ENCODE results near the gene IFT81. TPM values are rescaled to one million over a fixed set of nuclear protein-coding genes. Genes with fewer than 3 reads are reported as not detected.

IFT81 gene
- total and polyA plus RNA-seq, 2 of the 13 experiments (the other 11 are each of a cell fraction or from before 2014, with no cell fraction given) = 4.2 to 13.0 TPM

DNA sequence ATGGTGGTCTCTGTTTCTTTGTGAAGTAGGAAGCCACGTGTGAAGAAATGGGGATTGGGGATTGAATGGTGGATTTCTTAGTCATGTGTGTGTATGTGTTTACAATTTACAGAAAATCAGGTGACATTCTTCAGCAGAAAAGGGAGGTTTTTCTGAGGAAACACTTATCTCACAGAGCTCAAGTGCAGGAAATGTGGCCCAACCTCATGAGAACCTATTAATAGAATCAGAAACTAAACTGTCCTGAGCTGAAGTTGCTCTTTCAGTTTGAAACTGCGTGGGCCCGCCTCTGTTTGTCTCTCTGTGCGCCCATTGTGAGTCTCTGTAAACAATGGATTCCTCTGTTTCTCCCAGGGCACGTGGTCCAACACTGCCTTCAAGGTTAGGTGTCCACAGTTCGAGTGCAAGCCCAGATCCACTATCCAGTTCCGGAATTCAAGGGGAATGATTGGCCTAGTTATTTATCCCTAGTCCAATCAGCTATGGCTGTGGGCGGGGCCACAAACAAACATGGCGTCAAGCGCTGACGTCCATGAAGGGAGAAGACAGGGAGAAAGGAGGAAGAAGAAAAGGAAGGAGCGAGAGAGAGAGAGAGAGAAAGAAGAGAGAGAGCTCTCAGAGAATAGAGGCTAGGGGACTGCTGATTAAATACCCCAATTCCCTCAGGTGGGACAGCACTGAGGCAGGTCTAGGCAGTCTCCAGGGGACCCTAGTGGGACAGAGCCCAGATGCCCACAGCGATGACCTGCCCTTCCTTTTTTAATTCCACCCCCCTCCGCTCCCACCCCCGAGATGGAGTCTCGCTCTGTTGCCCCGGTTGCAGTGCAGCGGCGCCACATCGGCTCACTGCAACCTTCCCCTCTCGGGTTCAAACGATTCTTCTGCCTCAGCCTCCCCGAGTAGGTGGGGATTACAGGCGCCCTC is 44.4 kb upstream of the IFT81 start (continued):
- TF ChIP-seq ZNF552 (CRISPR knock-in tag; IDR thresholded peaks at IDR 0.05; ENCODE audit: borderline replicate concordance) (no peak), THAP11 (CRISPR knock-in tag; IDR thresholded peaks at IDR 0.05) (peak; percentile 74), PCBP2 (optimal IDR thresholded peaks at IDR 0.05; ENCODE audit: low read depth, low read length, poor library complexity, severe bottlenecking) (no peak), ZNF275 (CRISPR knock-in tag; IDR thresholded peaks at IDR 0.05; ENCODE audit: borderline replicate concordance) (no peak; the same call in 1 of the 2 replicates), ZFYVE20 (CRISPR knock-in tag; IDR thresholded peaks at IDR 0.05; ENCODE audit: borderline replicate concordance, low read depth) (no peak), SALL1 (CRISPR knock-in tag; IDR thresholded peaks at IDR 0.05) (peak; percentile 92), HCFC1 (IDR thresholded peaks at IDR 0.05; ENCODE audit: low read depth, low read length) (no peak), TEAD3 (CRISPR knock-in tag; optimal IDR thresholded peaks at IDR 0.05; ENCODE audit: borderline replicate concordance) (peak; percentile 79), ZNF12 (CRISPR knock-in tag; IDR thresholded peaks at IDR 0.05) (no peak; the same call in 1 of the 2 replicates), REL (CRISPR knock-in tag; conservative IDR thresholded peaks at IDR 0.05) (no peak), ZNF354B (CRISPR knock-in tag; IDR thresholded peaks at IDR 0.05) (no peak), ZNF326 (CRISPR knock-in tag; IDR thresholded peaks at IDR 0.05; ENCODE audit: borderline replicate concordance) (no peak), ZNF484 (CRISPR knock-in tag; IDR thresholded peaks at IDR 0.05; ENCODE audit: borderline replicate concordance, low read depth) (no peak), SP4 (CRISPR knock-in tag; IDR thresholded peaks at IDR 0.05) (0 out of 2 replicates have a peak, but pooled peaks have one; percentile 30), ZNF451 (CRISPR knock-in tag; IDR thresholded peaks at IDR 0.05) (0 out of 2 replicates have a peak, but pooled peaks have one; percentile 39), RCOR2 (CRISPR knock-in tag; IDR thresholded peaks at IDR 0.05) (no peak; the same call in 1 of the 2 replicates), CBX5 (CRISPR knock-in tag; IDR thresholded peaks at IDR 0.05; ENCODE audit: borderline replicate concordance) (peak; percentile 45; the same call in 1 of the 2 replicates), PHF5A (CRISPR knock-in tag; IDR thresholded peaks at IDR 0.05; ENCODE audit: low read depth, unreplicated experiment) (no peak)
- TF ChIP-seq, protein P1, sequence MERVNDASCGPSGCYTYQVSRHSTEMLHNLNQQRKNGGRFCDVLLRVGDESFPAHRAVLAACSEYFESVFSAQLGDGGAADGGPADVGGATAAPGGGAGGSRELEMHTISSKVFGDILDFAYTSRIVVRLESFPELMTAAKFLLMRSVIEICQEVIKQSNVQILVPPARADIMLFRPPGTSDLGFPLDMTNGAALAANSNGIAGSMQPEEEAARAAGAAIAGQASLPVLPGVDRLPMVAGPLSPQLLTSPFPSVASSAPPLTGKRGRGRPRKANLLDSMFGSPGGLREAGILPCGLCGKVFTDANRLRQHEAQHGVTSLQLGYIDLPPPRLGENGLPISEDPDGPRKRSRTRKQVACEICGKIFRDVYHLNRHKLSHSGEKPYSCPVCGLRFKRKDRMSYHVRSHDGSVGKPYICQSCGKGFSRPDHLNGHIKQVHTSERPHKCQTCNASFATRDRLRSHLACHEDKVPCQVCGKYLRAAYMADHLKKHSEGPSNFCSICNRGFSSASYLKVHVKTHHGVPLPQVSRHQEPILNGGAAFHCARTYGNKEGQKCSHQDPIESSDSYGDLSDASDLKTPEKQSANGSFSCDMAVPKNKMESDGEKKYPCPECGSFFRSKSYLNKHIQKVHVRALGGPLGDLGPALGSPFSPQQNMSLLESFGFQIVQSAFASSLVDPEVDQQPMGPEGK (CRISPR knock-in tag; IDR thresholded peaks at IDR 0.05) = peak; percentile 45
- TF ChIP-seq, protein P2, sequence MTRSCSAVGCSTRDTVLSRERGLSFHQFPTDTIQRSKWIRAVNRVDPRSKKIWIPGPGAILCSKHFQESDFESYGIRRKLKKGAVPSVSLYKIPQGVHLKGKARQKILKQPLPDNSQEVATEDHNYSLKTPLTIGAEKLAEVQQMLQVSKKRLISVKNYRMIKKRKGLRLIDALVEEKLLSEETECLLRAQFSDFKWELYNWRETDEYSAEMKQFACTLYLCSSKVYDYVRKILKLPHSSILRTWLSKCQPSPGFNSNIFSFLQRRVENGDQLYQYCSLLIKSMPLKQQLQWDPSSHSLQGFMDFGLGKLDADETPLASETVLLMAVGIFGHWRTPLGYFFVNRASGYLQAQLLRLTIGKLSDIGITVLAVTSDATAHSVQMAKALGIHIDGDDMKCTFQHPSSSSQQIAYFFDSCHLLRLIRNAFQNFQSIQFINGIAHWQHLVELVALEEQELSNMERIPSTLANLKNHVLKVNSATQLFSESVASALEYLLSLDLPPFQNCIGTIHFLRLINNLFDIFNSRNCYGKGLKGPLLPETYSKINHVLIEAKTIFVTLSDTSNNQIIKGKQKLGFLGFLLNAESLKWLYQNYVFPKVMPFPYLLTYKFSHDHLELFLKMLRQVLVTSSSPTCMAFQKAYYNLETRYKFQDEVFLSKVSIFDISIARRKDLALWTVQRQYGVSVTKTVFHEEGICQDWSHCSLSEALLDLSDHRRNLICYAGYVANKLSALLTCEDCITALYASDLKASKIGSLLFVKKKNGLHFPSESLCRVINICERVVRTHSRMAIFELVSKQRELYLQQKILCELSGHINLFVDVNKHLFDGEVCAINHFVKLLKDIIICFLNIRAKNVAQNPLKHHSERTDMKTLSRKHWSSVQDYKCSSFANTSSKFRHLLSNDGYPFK (CRISPR knock-in tag; IDR thresholded peaks at IDR 0.05; ENCODE audit: borderline replicate concordance) = peak; percentile 61; the same call in 1 of the 2 replicates

Measured in HepG2 (cell line).